ENCODE results near the gene DTD1. TPM values are rescaled to one million over a fixed set of nuclear protein-coding genes. Genes with fewer than 3 reads are reported as not detected.

The DTD1 gene
- total RNA-seq, 2 donors from 2014 or later, result 25.3 to 54.3 TPM

- no peaks in the 10 kb centered on the region for H3K9me3 Mint-ChIP-seq
- DNase-seq (ENCODE audit: low spot score in 2 of 2), result no peak
- no peak overlapping the region for H3K27ac Mint-ChIP-seq
- ATAC-seq, result no peak
- no peaks in the 10 kb centered on the region for H3K36me3 Mint-ChIP-seq
Measured at GRCh38 chr20:18712131-18712530, 124.3 kb downstream of the DTD1 start.

- peak overlapping the region in 1 of 2 donors; percentile 3 for H3K27ac Mint-ChIP-seq
- H3K36me3 Mint-ChIP-seq, result no peaks in the 10 kb centered on the region
- DNase-seq (ENCODE audit: low spot score in 2 of 2) (no peak), ATAC-seq (no peak)
- no peaks in the 10 kb centered on the region for H3K9me3 Mint-ChIP-seq
Measured at GRCh38 chr20:18712882-18713281, 125.0 kb downstream of the DTD1 start.

GRCh38 chr20:18715564-18715963, 127.7 kb downstream of the DTD1 start:
- no peak for DNase-seq (ENCODE audit: low spot score in 2 of 2)
- no peaks in the 10 kb centered on the region for H3K9me3 Mint-ChIP-seq

GRCh38 chr20:18717062-18717461, 129.2 kb downstream of the DTD1 start:
- Mint-ChIP-seq H3K9me3 (no peaks in the 10 kb centered on the region), H3K27ac (no peak overlapping the region), H3K36me3 (no peaks in the 10 kb centered on the region)
- ATAC-seq, result no peak
- no peak for DNase-seq (ENCODE audit: low spot score in 2 of 2)

More at GRCh38 chr20:18715564-18715963, 127.7 kb downstream of the DTD1 start:
- no peak for ATAC-seq
- Mint-ChIP-seq H3K27ac (peak overlapping the region in 1 of 2 donors; percentile 9), H3K36me3 (no peaks in the 10 kb centered on the region)

GRCh38 chr20:18718129-18718528, 130.3 kb downstream of the DTD1 start:
- no peaks in the 10 kb centered on the region for H3K9me3 Mint-ChIP-seq
- no peak for ATAC-seq
- no peak overlapping the region for H3K27ac Mint-ChIP-seq
- no peaks in the 10 kb centered on the region for H3K36me3 Mint-ChIP-seq
- no peak for DNase-seq (ENCODE audit: low spot score in 2 of 2)

GRCh38 chr20:18719426-18719825, 131.6 kb downstream of the DTD1 start:
- H3K9me3 Mint-ChIP-seq, result no peaks in the 10 kb centered on the region
- no peak overlapping the region for H3K27ac Mint-ChIP-seq
- no peak for ATAC-seq
- no peaks in the 10 kb centered on the region for H3K36me3 Mint-ChIP-seq
- no peak for DNase-seq (ENCODE audit: low spot score in 2 of 2)

- no peak for ATAC-seq
- H3K9me3 Mint-ChIP-seq, result no peaks in the 10 kb centered on the region
- no peak overlapping the region for H3K27ac Mint-ChIP-seq
- DNase-seq (ENCODE audit: low spot score in 2 of 2), result no peak
- H3K36me3 Mint-ChIP-seq, result no peaks in the 10 kb centered on the region
Measured at GRCh38 chr20:18721551-18722115, 133.8 kb downstream of the DTD1 start.

- no peak for ATAC-seq
- no peaks in the 10 kb centered on the region for H3K36me3 Mint-ChIP-seq
- DNase-seq (ENCODE audit: low spot score in 2 of 2), result no peak
- no peak overlapping the region for H3K27ac Mint-ChIP-seq
- no peaks in the 10 kb centered on the region for H3K9me3 Mint-ChIP-seq
Measured at GRCh38 chr20:18722371-18722770, 134.5 kb downstream of the DTD1 start.

GRCh38 chr20:18724077-18724476, 136.2 kb downstream of the DTD1 start:
- ATAC-seq, result no peak
- no peaks in the 10 kb centered on the region for H3K9me3 Mint-ChIP-seq
- DNase-seq (ENCODE audit: low spot score in 2 of 2), result no peak
- no peaks in the 10 kb centered on the region for H3K36me3 Mint-ChIP-seq
- no peak overlapping the region for H3K27ac Mint-ChIP-seq

GRCh38 chr20:18724788-18725464, 137.1 kb downstream of the DTD1 start:
- no peak for ATAC-seq
- no peak for DNase-seq (ENCODE audit: low spot score in 2 of 2)
- H3K27ac Mint-ChIP-seq, result no peak overlapping the region
- H3K36me3 Mint-ChIP-seq, result no peaks in the 10 kb centered on the region
- H3K9me3 Mint-ChIP-seq, result no peaks in the 10 kb centered on the region

GRCh38 chr20:18727032-18727508, 139.2 kb downstream of the DTD1 start:
- Mint-ChIP-seq H3K9me3 (no peaks in the 10 kb centered on the region), H3K36me3 (no peaks in the 10 kb centered on the region), H3K27ac (peak overlapping the region; percentile 57)
- no peak for ATAC-seq
- no peak for DNase-seq (ENCODE audit: low spot score in 2 of 2)

- no peak overlapping the region for H3K27ac Mint-ChIP-seq
- H3K9me3 Mint-ChIP-seq, result no peaks in the 10 kb centered on the region
- DNase-seq (ENCODE audit: low spot score in 2 of 2) (no peak), ATAC-seq (no peak)
- no peaks in the 10 kb centered on the region for H3K36me3 Mint-ChIP-seq
Measured at GRCh38 chr20:18728165-18728869, 140.5 kb downstream of the DTD1 start.

- no peaks in the 10 kb centered on the region for H3K9me3 Mint-ChIP-seq
- no peak for ATAC-seq
Measured at GRCh38 chr20:18728870-18729224, 141.0 kb downstream of the DTD1 start.

GRCh38 chr20:18729231-18729825, 141.5 kb downstream of the DTD1 start:
- DNase-seq (ENCODE audit: low spot score in 2 of 2) (no peak), ATAC-seq (no peak)
- H3K36me3 Mint-ChIP-seq, result no peaks in the 10 kb centered on the region
- H3K9me3 Mint-ChIP-seq, result no peaks in the 10 kb centered on the region
- H3K27ac Mint-ChIP-seq, result no peak overlapping the region

More at GRCh38 chr20:18728870-18729224, 141.0 kb downstream of the DTD1 start:
- no peak for DNase-seq (ENCODE audit: low spot score in 2 of 2)
- H3K27ac Mint-ChIP-seq, result no peak overlapping the region
- H3K36me3 Mint-ChIP-seq, result no peaks in the 10 kb centered on the region

- H3K27ac Mint-ChIP-seq, result no peak overlapping the region
- ATAC-seq (no peak), DNase-seq (ENCODE audit: low spot score in 2 of 2) (no peak)
- H3K9me3 Mint-ChIP-seq, result no peaks in the 10 kb centered on the region
- no peaks in the 10 kb centered on the region for H3K36me3 Mint-ChIP-seq
Measured at GRCh38 chr20:18731940-18732339, 144.1 kb downstream of the DTD1 start.

- no peak for ATAC-seq
- H3K36me3 Mint-ChIP-seq, result no peaks in the 10 kb centered on the region
- DNase-seq (ENCODE audit: low spot score in 2 of 2), result no peak
- H3K27ac Mint-ChIP-seq, result no peak overlapping the region
- H3K9me3 Mint-ChIP-seq, result no peaks in the 10 kb centered on the region
Measured at GRCh38 chr20:18734525-18735189, 146.8 kb downstream of the DTD1 start.

GRCh38 chr20:18737140-18737539, 149.3 kb downstream of the DTD1 start:
- no peaks in the 10 kb centered on the region for H3K36me3 Mint-ChIP-seq

More at GRCh38 chr20:18737140-18737539, 149.3 kb downstream of the DTD1 start:
- DNase-seq (ENCODE audit: low spot score in 2 of 2) (no peak), ATAC-seq (no peak)
- Mint-ChIP-seq H3K27ac (peak overlapping the region in 1 of 2 donors; percentile 65), H3K9me3 (no peaks in the 10 kb centered on the region)

Data from activated naive CD4-positive, alpha-beta T cell treated with anti-CD3 and anti-CD28 coated beads, Interleukin-2, amount 50 U/mL, for 72 hours (primary cell).